RWPE2 (cell line): Measurements from ENCODE around the gene MADD.

ENCODE experiments used
- ATAC-seq: fragments of 200-7000 bp; cut with Tn5 transposase; 3 replicates; pipeline ENCODE4 v1.9.1; 2021; ENCODE audit warnings: low read depth
- DNase-seq: peaks from one replicate; pipeline ENCODE4 v3.0.0-alpha.2; 2020; ENCODE audit warnings: low spot score
- H3K27ac ChIP-seq: fragments of 450-650 bp; 2 replicates; pipeline ENCODE4 v1.5.1; 2017; ENCODE audit warnings: mild to moderate bottlenecking; ENCODE audit not compliant: poor library complexity, severe bottlenecking
- H3K27me3 ChIP-seq: fragments of 250-450 bp; sonication (Bioruptor Pico); 2 replicates; pipeline ENCODE4 v1.5.1; 2021; ENCODE audit warnings: mild to moderate bottlenecking, moderate library complexity; ENCODE audit not compliant: insufficient read depth, poor library complexity, severe bottlenecking
- H3K36me3 ChIP-seq: fragments of 250-450 bp; sonication (Bioruptor Pico); 2 replicates; pipeline ENCODE4 v1.5.1; 2020; ENCODE audit warnings: low read depth, mild to moderate bottlenecking, moderate library complexity
- H3K4me1 ChIP-seq: fragments of 250-450 bp; sonication (Bioruptor Pico); 2 replicates; pipeline ENCODE4 v1.5.1; 2021; ENCODE audit warnings: mild to moderate bottlenecking, moderate library complexity; ENCODE audit not compliant: insufficient read depth, poor library complexity, severe bottlenecking
- H3K4me3 ChIP-seq: fragments of 250-450 bp; sonication (Bioruptor Pico); 2 replicates; pipeline ENCODE4 v1.5.1; 2021; ENCODE audit warnings: mild to moderate bottlenecking, moderate library complexity; ENCODE audit not compliant: severe bottlenecking
- H3K9me3 ChIP-seq: fragments of 250-450 bp; sonication (Bioruptor Pico); 2 replicates; pipeline ENCODE4 v1.5.1; 2021; ENCODE audit warnings: mild to moderate bottlenecking, moderate library complexity; ENCODE audit not compliant: severe bottlenecking
- CTCF ChIP-seq: fragments of 450-650 bp; IDR thresholded peaks from one replicate; pipeline ENCODE4 v1.5.1; 2017; ENCODE audit warnings: mild to moderate bottlenecking, moderate library complexity; ENCODE audit not compliant: poor library complexity, severe bottlenecking

The MADD gene

DNA sequence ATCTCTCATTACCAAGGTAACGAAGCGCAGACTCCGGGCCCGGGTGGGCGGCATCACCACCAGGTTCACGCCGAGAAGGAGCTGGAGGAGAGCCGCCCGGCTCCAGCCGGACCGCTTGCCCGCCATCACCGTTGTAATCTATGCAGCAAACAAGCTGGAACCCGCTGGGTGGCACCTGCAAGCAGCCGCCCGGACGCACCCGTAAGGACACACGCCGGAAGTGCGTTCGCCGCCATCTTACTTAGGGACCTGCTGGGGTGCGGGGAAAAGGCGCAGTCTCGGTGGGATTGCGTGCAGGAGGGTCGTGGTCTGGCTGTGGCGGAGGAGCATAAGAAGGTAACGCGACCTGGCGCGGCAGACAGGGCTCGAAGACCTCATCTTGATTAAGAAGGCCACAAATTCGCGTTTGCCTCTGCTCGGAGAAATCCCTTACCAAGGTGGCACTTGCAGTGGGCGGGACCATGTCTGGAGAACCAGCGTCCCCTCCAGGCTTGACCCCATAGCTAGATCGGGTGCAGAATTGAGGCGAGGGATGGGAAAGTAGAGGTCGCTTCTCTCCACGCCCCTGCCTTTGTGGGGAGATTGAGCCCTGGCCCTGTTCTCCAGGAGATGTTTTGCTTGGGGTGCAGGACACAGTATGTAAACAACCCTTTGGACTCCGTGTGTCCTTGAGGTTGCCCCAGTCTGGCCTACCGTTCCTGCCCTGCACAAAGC is 21.1 kb upstream of the MADD start, which contains the start of gene ACP2:
Gene ACP2, minus strand, starts transcription at position 151 of the 714 bp plus-strand sequence. Its CDS starts 25 bp downstream, at position 126.
- no peaks in the 10 kb centered on the region for H3K4me1 ChIP-seq
- DNase-seq = peak; percentile 88
- H3K27me3 ChIP-seq = no peaks in the 10 kb centered on the region
- peaks cover 30% of the 10 kb centered on the region for H3K36me3 ChIP-seq
- ATAC-seq = peak; percentile 95
- TF ChIP-seq CTCF = peak; percentile 26
- peak within 1 kb of the TSS; percentile 39 for H3K27ac ChIP-seq
- H3K4me3 ChIP-seq = peak within 1 kb of the TSS; percentile 84
- H3K9me3 ChIP-seq = no peaks in the 10 kb centered on the region

DNA sequence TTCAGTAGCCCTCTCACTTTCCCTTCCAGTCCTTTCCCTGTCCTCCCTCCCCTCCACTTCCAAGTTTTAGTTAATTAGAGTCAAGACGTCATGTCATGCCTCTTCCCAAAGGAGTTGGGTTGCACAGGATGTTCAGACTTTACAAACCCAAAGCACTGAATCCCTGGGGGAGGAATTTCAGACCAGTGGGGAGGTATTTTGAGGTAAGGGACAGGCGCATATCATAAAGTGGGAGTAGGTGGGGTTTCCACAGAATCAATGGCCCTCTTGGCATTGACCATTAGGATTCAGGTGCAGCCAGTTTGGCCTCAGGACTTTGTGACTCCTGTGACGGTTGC is 20.6 kb upstream of the MADD start:
- ATAC-seq (no peak), DNase-seq (no peak)
- no peak for TF ChIP-seq CTCF
- peak overlapping the region; percentile 84 for H3K4me3 ChIP-seq
- H3K9me3 ChIP-seq = no peaks in the 10 kb centered on the region
- no peaks in the 10 kb centered on the region for H3K4me1 ChIP-seq
- peaks cover 25% of the 10 kb centered on the region for H3K36me3 ChIP-seq
- H3K27ac ChIP-seq = peak overlapping the region; percentile 39
- no peaks in the 10 kb centered on the region for H3K27me3 ChIP-seq

DNA sequence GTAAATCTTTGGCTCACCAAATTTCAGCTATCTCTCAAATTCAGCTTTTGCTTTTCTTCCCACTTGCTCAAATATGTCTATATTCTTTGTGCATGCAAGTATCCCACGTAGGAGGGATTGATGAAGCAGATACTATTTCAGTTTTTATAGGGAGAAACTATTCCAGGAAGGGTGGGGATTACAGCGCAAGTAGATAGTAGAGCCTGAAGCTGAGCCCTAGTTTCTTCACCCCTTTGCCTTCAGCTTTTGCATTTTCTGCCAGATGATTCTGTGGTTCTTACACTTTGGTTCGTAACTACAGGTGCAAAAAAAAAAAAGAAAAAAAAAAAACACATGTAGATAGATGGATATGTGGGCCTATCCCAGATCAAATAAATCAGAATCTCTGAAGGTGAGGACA is 18.2 kb upstream of the MADD start:
- no peaks in the 10 kb centered on the region for H3K27me3 ChIP-seq
- TF ChIP-seq CTCF = no peak
- ATAC-seq (no peak), DNase-seq (no peak)
- H3K36me3 ChIP-seq = peaks cover 8% of the 10 kb centered on the region
- no peak overlapping the region for H3K27ac ChIP-seq
- no peaks in the 10 kb centered on the region for H3K4me1 ChIP-seq
- H3K9me3 ChIP-seq = no peaks in the 10 kb centered on the region
- no peak overlapping the region for H3K4me3 ChIP-seq

DNA sequence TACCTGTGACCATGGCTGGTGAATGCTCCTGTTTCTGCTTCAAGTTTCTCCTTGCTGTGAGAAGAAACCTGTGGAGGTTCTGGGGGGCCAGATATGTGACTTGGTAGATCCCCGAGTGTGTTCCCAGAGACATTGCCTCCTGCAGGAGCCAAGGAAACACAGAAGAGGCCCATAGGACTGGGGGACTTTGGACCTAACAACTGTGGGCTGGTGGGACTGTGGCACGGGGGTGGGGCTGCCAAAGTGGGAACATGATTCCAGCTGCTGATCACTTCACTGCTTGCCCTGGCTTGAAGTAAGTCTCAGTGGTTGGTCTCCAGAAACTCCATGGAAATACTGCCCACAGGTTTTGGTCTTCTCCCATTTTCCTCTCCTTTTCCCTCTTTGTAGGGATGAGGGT is 16.3 kb upstream of the MADD start:
- H3K27ac ChIP-seq = no peak overlapping the region
- no peaks in the 10 kb centered on the region for H3K36me3 ChIP-seq
- no peaks in the 10 kb centered on the region for H3K27me3 ChIP-seq
- no peaks in the 10 kb centered on the region for H3K9me3 ChIP-seq
- no peak for TF ChIP-seq CTCF
- no peak overlapping the region for H3K4me3 ChIP-seq
- no peak for DNase-seq
- H3K4me1 ChIP-seq = peaks cover 5% of the 10 kb centered on the region
- no peak for ATAC-seq

GRCh38 chr11:47254386-47254785 is 15.5 kb upstream of the MADD start:
- Histone ChIP-seq H3K27ac (no peak overlapping the region), H3K9me3 (no peaks in the 10 kb centered on the region), H3K27me3 (no peaks in the 10 kb centered on the region), H3K36me3 (no peaks in the 10 kb centered on the region), H3K4me1 (peaks cover 5% of the 10 kb centered on the region), H3K4me3 (no peak overlapping the region)
- TF ChIP-seq CTCF = no peak
- DNase-seq (no peak), ATAC-seq (no peak)
